ENCODE measurements around the gene PFKFB3. TPM values are rescaled to one million over a fixed set of nuclear protein-coding genes. Genes with fewer than 3 reads are reported as not detected.
"Not testable (repeated sequence)": the region's sequence is repeated elsewhere in the genome, so short reads cannot be mapped to it uniquely, and the experiment has no call there.

PFKFB3 gene
- total RNA-seq, 1 donor from 2014 or later = 9.9 TPM

GRCh38 chr10:6187278-6187677 is 15.5 kb upstream of the PFKFB3 start:
- Histone ChIP-seq H3K4me3 (ENCODE audit: low read length in 3 of 3) (peak overlapping the region in 1 of 3 donors; percentile 23), H3K27me3 (ENCODE audit: control insufficient read depth in 3 of 3, insufficient read depth in 3 of 3, low read length in 3 of 3) (no peaks in the 10 kb centered on the region), H3K9me3 (ENCODE audit: control insufficient read depth in 3 of 3, low read length in 3 of 3) (no peaks in the 10 kb centered on the region), H3K4me1 (ENCODE audit: control insufficient read depth in 3 of 3, insufficient read depth in 3 of 3, low read length in 3 of 3) (peaks cover 28 to 50% (median 35%) of the 10 kb centered on the region in 3 donors), H3K9ac (ENCODE audit: low read depth in 1 of 3, low read length in 3 of 3) (peak overlapping the region in 1 of 3 donors; percentile 30), H3K36me3 (ENCODE audit: control insufficient read depth in 3 of 3, insufficient read depth in 3 of 3, low read length in 3 of 3) (no peaks in the 10 kb centered on the region), H3K27ac (ENCODE audit: low read depth, low read length) (peak overlapping the region; percentile 77)

GRCh38 chr10:6190033-6190432 is 12.7 kb upstream of the PFKFB3 start:
- H3K27ac ChIP-seq (ENCODE audit: low read depth, low read length); H3K4me3 ChIP-seq (ENCODE audit: low read length in 3 of 3): not testable (repeated sequence)
- H3K4me1 ChIP-seq (ENCODE audit: control insufficient read depth in 3 of 3, insufficient read depth in 3 of 3, low read length in 3 of 3) = peaks cover 42 to 64% (median 47%) of the 10 kb centered on the region in 3 donors

GRCh38 chr10:6191147-6191546 is 11.6 kb upstream of the PFKFB3 start:
- H3K27me3 ChIP-seq (ENCODE audit: control insufficient read depth in 3 of 3, insufficient read depth in 3 of 3, low read length in 3 of 3) = no peaks in the 10 kb centered on the region
- no peaks in the 10 kb centered on the region for H3K36me3 ChIP-seq (ENCODE audit: control insufficient read depth in 3 of 3, insufficient read depth in 3 of 3, low read length in 3 of 3)
- peak overlapping the region; percentile 47 to 61 (median 59) for H3K9ac ChIP-seq (ENCODE audit: low read depth in 1 of 3, low read length in 3 of 3)
- peak overlapping the region; percentile 86 for H3K27ac ChIP-seq (ENCODE audit: low read depth, low read length)
- peak overlapping the region in 2 of 3 donors; percentile 35 to 63 for H3K4me3 ChIP-seq (ENCODE audit: low read length in 3 of 3)
- H3K9me3 ChIP-seq (ENCODE audit: control insufficient read depth in 3 of 3, low read length in 3 of 3) = no peaks in the 10 kb centered on the region
- peaks cover 51 to 72% (median 55%) of the 10 kb centered on the region in 3 donors for H3K4me1 ChIP-seq (ENCODE audit: control insufficient read depth in 3 of 3, insufficient read depth in 3 of 3, low read length in 3 of 3)

More at GRCh38 chr10:6190033-6190432, 12.7 kb upstream of the PFKFB3 start:
- H3K27me3 ChIP-seq (ENCODE audit: control insufficient read depth in 3 of 3, insufficient read depth in 3 of 3, low read length in 3 of 3); H3K36me3 ChIP-seq (ENCODE audit: control insufficient read depth in 3 of 3, insufficient read depth in 3 of 3, low read length in 3 of 3); H3K9me3 ChIP-seq (ENCODE audit: control insufficient read depth in 3 of 3, low read length in 3 of 3); H3K9ac ChIP-seq (ENCODE audit: low read depth in 1 of 3, low read length in 3 of 3): not testable (repeated sequence)

GRCh38 chr10:6191569-6191968 is 11.2 kb upstream of the PFKFB3 start:
- no peaks in the 10 kb centered on the region for H3K36me3 ChIP-seq (ENCODE audit: control insufficient read depth in 3 of 3, insufficient read depth in 3 of 3, low read length in 3 of 3)
- H3K27me3 ChIP-seq (ENCODE audit: control insufficient read depth in 3 of 3, insufficient read depth in 3 of 3, low read length in 3 of 3) = no peaks in the 10 kb centered on the region
- peak overlapping the region; percentile 47 to 61 (median 59) for H3K9ac ChIP-seq (ENCODE audit: low read depth in 1 of 3, low read length in 3 of 3)
- H3K9me3 ChIP-seq (ENCODE audit: control insufficient read depth in 3 of 3, low read length in 3 of 3) = no peaks in the 10 kb centered on the region
- peaks cover 50 to 74% (median 54%) of the 10 kb centered on the region in 3 donors for H3K4me1 ChIP-seq (ENCODE audit: control insufficient read depth in 3 of 3, insufficient read depth in 3 of 3, low read length in 3 of 3)
- peak overlapping the region; percentile 86 for H3K27ac ChIP-seq (ENCODE audit: low read depth, low read length)
- H3K4me3 ChIP-seq (ENCODE audit: low read length in 3 of 3) = peak overlapping the region; percentile 35 to 63 (median 41)

- not testable (repeated sequence) for H3K9me3 ChIP-seq (ENCODE audit: control insufficient read depth in 3 of 3, low read length in 3 of 3); H3K36me3 ChIP-seq (ENCODE audit: control insufficient read depth in 3 of 3, insufficient read depth in 3 of 3, low read length in 3 of 3); H3K9ac ChIP-seq (ENCODE audit: low read depth in 1 of 3, low read length in 3 of 3); H3K4me3 ChIP-seq (ENCODE audit: low read length in 3 of 3); H3K27me3 ChIP-seq (ENCODE audit: control insufficient read depth in 3 of 3, insufficient read depth in 3 of 3, low read length in 3 of 3)
- Histone ChIP-seq H3K4me1 (ENCODE audit: control insufficient read depth in 3 of 3, insufficient read depth in 3 of 3, low read length in 3 of 3) (peaks cover 44 to 63% (median 48%) of the 10 kb centered on the region in 3 donors), H3K27ac (ENCODE audit: low read depth, low read length) (peak overlapping the region; percentile 86)
Measured at GRCh38 chr10:6193342-6193741, 9.4 kb upstream of the PFKFB3 start.

GRCh38 chr10:6194311-6194710 is 8.4 kb upstream of the PFKFB3 start:
- no peaks in the 10 kb centered on the region for H3K9me3 ChIP-seq (ENCODE audit: control insufficient read depth in 3 of 3, low read length in 3 of 3)
- H3K4me3 ChIP-seq (ENCODE audit: low read length in 3 of 3) = no peak overlapping the region
- no peaks in the 10 kb centered on the region for H3K36me3 ChIP-seq (ENCODE audit: control insufficient read depth in 3 of 3, insufficient read depth in 3 of 3, low read length in 3 of 3)
- peak overlapping the region; percentile 86 for H3K27ac ChIP-seq (ENCODE audit: low read depth, low read length)
- no peaks in the 10 kb centered on the region for H3K27me3 ChIP-seq (ENCODE audit: control insufficient read depth in 3 of 3, insufficient read depth in 3 of 3, low read length in 3 of 3)
- no peak overlapping the region for H3K9ac ChIP-seq (ENCODE audit: low read depth in 1 of 3, low read length in 3 of 3)
- peaks cover 47 to 64% (median 52%) of the 10 kb centered on the region in 3 donors for H3K4me1 ChIP-seq (ENCODE audit: control insufficient read depth in 3 of 3, insufficient read depth in 3 of 3, low read length in 3 of 3)

- Histone ChIP-seq H3K4me3 (ENCODE audit: low read length in 3 of 3) (no peak overlapping the region), H3K9ac (ENCODE audit: low read depth in 1 of 3, low read length in 3 of 3) (no peak overlapping the region), H3K4me1 (ENCODE audit: control insufficient read depth in 3 of 3, insufficient read depth in 3 of 3, low read length in 3 of 3) (peaks cover 56 to 71% (median 58%) of the 10 kb centered on the region in 3 donors), H3K27ac (ENCODE audit: low read depth, low read length) (peak overlapping the region; percentile 81), H3K9me3 (ENCODE audit: control insufficient read depth in 3 of 3, low read length in 3 of 3) (no peaks in the 10 kb centered on the region), H3K36me3 (ENCODE audit: control insufficient read depth in 3 of 3, insufficient read depth in 3 of 3, low read length in 3 of 3) (no peaks in the 10 kb centered on the region), H3K27me3 (ENCODE audit: control insufficient read depth in 3 of 3, insufficient read depth in 3 of 3, low read length in 3 of 3) (no peaks in the 10 kb centered on the region)
Measured at GRCh38 chr10:6195376-6195775, 7.4 kb upstream of the PFKFB3 start.

- H3K27ac ChIP-seq (ENCODE audit: low read depth, low read length) = peak overlapping the region; percentile 81
- no peaks in the 10 kb centered on the region for H3K27me3 ChIP-seq (ENCODE audit: control insufficient read depth in 3 of 3, insufficient read depth in 3 of 3, low read length in 3 of 3)
- H3K4me1 ChIP-seq (ENCODE audit: control insufficient read depth in 3 of 3, insufficient read depth in 3 of 3, low read length in 3 of 3) = peaks cover 59 to 70% (median 60%) of the 10 kb centered on the region in 3 donors
- no peaks in the 10 kb centered on the region for H3K36me3 ChIP-seq (ENCODE audit: control insufficient read depth in 3 of 3, insufficient read depth in 3 of 3, low read length in 3 of 3)
- H3K9ac ChIP-seq (ENCODE audit: low read depth in 1 of 3, low read length in 3 of 3) = no peak overlapping the region
- no peaks in the 10 kb centered on the region for H3K9me3 ChIP-seq (ENCODE audit: control insufficient read depth in 3 of 3, low read length in 3 of 3)
- no peak overlapping the region for H3K4me3 ChIP-seq (ENCODE audit: low read length in 3 of 3)
Measured at GRCh38 chr10:6195846-6196245, 6.9 kb upstream of the PFKFB3 start.

GRCh38 chr10:6196524-6196923 is 6.2 kb upstream of the PFKFB3 start:
- Histone ChIP-seq H3K27ac (ENCODE audit: low read depth, low read length) (peak overlapping the region; percentile 62), H3K9ac (ENCODE audit: low read depth in 1 of 3, low read length in 3 of 3) (peak overlapping the region in 1 of 3 donors; percentile 25), H3K4me1 (ENCODE audit: control insufficient read depth in 3 of 3, insufficient read depth in 3 of 3, low read length in 3 of 3) (peaks cover 55 to 65% (median 57%) of the 10 kb centered on the region in 3 donors)
- H3K4me3 ChIP-seq (ENCODE audit: low read length in 3 of 3); H3K9me3 ChIP-seq (ENCODE audit: control insufficient read depth in 3 of 3, low read length in 3 of 3); H3K36me3 ChIP-seq (ENCODE audit: control insufficient read depth in 3 of 3, insufficient read depth in 3 of 3, low read length in 3 of 3); H3K27me3 ChIP-seq (ENCODE audit: control insufficient read depth in 3 of 3, insufficient read depth in 3 of 3, low read length in 3 of 3): not testable (repeated sequence)

GRCh38 chr10:6197321-6197720 is 5.4 kb upstream of the PFKFB3 start:
- peaks cover 55 to 66% (median 55%) of the 10 kb centered on the region in 3 donors for H3K4me1 ChIP-seq (ENCODE audit: control insufficient read depth in 3 of 3, insufficient read depth in 3 of 3, low read length in 3 of 3)
- H3K36me3 ChIP-seq (ENCODE audit: control insufficient read depth in 3 of 3, insufficient read depth in 3 of 3, low read length in 3 of 3) = no peaks in the 10 kb centered on the region
- no peak overlapping the region for H3K9ac ChIP-seq (ENCODE audit: low read depth in 1 of 3, low read length in 3 of 3)
- peak overlapping the region; percentile 51 for H3K27ac ChIP-seq (ENCODE audit: low read depth, low read length)
- H3K27me3 ChIP-seq (ENCODE audit: control insufficient read depth in 3 of 3, insufficient read depth in 3 of 3, low read length in 3 of 3) = no peaks in the 10 kb centered on the region
- no peaks in the 10 kb centered on the region for H3K9me3 ChIP-seq (ENCODE audit: control insufficient read depth in 3 of 3, low read length in 3 of 3)
- no peak overlapping the region for H3K4me3 ChIP-seq (ENCODE audit: low read length in 3 of 3)
